PC-3 (cell line): ENCODE results near the gene USP22. TPM values are rescaled to one million over a fixed set of nuclear protein-coding genes. Genes with fewer than 3 reads are reported as not detected.
A peak's percentile ranks its signal among the peaks of the same experiment; 100 is the strongest.

Source experiments
- ATAC-seq: fragments of 200-7000 bp; cut with Tn5 transposase; 2 replicates; pipeline ENCODE4 v1.9.1; 2020; ENCODE audit warnings: mild to moderate bottlenecking, moderate library complexity
- BruUV-seq: library from RNA; stranded (reverse); fragments of 400-500 nt; replicated peaks from 2 replicates; lab custom pipeline; 2021; lab: Mats Ljungman, UMichigan
- CTCF ChIA-PET: fragments of 300-600 bp; sonication (Branson Sonifier 250); formaldehyde crosslinking; loops from one replicate; lab custom pipeline; 2022; ENCODE audit warnings: antibody characterized with exemption; lab: Charles Lee
- POLR2A ChIA-PET: fragments of 300-600 bp; sonication (Branson Sonifier 250); formaldehyde crosslinking; loops from one replicate; lab custom pipeline; 2022; ENCODE audit warnings: antibody characterized with exemption; ENCODE audit not compliant: unreplicated experiment; lab: Charles Lee
- DNase-seq: peaks from one replicate; pipeline ENCODE4 v3.0.0-alpha.2; 2015
- H2AFZ ChIP-seq: fragments of 300-600 bp; sonication (generic); 2 replicates; pipeline ENCODE4 v1.6.0; 2016; ENCODE audit warnings: antibody characterized with exemption, low read length
- H3F3A ChIP-seq: fragments of 300-600 bp; sonication (generic); one replicate; pipeline ENCODE4 v1.6.0; 2017; ENCODE audit warnings: antibody characterized with exemption, low read length, control low read depth, mild to moderate bottlenecking; ENCODE audit not compliant: unreplicated experiment
- H3K27ac ChIP-seq: fragments of 300-600 bp; sonication (generic); 2 replicates; pipeline ENCODE4 v1.5.1; 2016; ENCODE audit warnings: mild to moderate bottlenecking, low read length
- H3K27me3 ChIP-seq: fragments of 300-600 bp; sonication (generic); 2 replicates; pipeline ENCODE4 v1.6.1; 2016; ENCODE audit warnings: low read length, mixed read lengths
- H3K36me3 ChIP-seq: fragments of 300-600 bp; sonication (generic); 2 replicates; pipeline ENCODE4 v1.6.1; 2016; ENCODE audit warnings: low read depth, mixed run types, low read length, mixed read lengths
- H3K4me1 ChIP-seq: fragments of 300-600 bp; sonication (generic); 2 replicates; pipeline ENCODE4 v1.5.1; 2016; ENCODE audit warnings: low read length; ENCODE audit not compliant: insufficient read depth
- H3K4me2 ChIP-seq: fragments of 300-600 bp; sonication (generic); 2 replicates; pipeline ENCODE4 v1.6.0; 2016; ENCODE audit warnings: low read length
- H3K4me3 ChIP-seq: fragments of 300-600 bp; sonication (generic); 2 replicates; pipeline ENCODE4 v1.5.1; 2016; ENCODE audit warnings: mild to moderate bottlenecking, low read length, mixed read lengths
- H3K79me2 ChIP-seq: fragments of 300-600 bp; sonication (generic); 2 replicates; pipeline ENCODE4 v1.6.1; 2017; ENCODE audit warnings: low read length, mixed read lengths
- H3K9ac ChIP-seq: fragments of 300-600 bp; sonication (generic); 2 replicates; pipeline ENCODE4 v1.6.0; 2016; ENCODE audit warnings: mild to moderate bottlenecking, low read length
- H3K9me2 ChIP-seq: fragments of 300-600 bp; sonication (generic); replicated peaks from 2 replicates; pipeline ENCODE4 v1.6.1; 2016; ENCODE audit warnings: mixed run types, low read length, mixed read lengths
- H3K9me3 ChIP-seq: fragments of 300-600 bp; sonication (generic); 2 replicates; pipeline ENCODE4 v1.6.1; 2016; ENCODE audit warnings: low read length, mixed read lengths
- H4K20me1 ChIP-seq: fragments of 300-600 bp; sonication (generic); 2 replicates; pipeline ENCODE4 v1.6.1; 2016; ENCODE audit warnings: low read length, mixed read lengths
- EZH2 ChIP-seq: fragments of 300-600 bp; sonication (generic); IDR thresholded peaks from one replicate; pipeline ENCODE4 v1.6.1; 2017; ENCODE audit warnings: antibody characterized with exemption, mild to moderate bottlenecking, low read length; ENCODE audit not compliant: unreplicated experiment
- EZH2phosphoT487 ChIP-seq: fragments of 300-600 bp; sonication (generic); IDR thresholded peaks from 2 replicates; pipeline ENCODE4 v1.6.1; 2018; ENCODE audit warnings: mild to moderate bottlenecking, antibody characterized with exemption, low read length, borderline replicate concordance
- intact Hi-C: fragments of 100-400 bp; cut with micrococcal nuclease; formaldehyde crosslinking; loops from 2 replicates; pipeline ENCODE4 v1.9.0; 2023
- total RNA-seq: library from RNA; depleted of rRNA; stranded (reverse); fragments of >200 nt; gene quantifications from 2 replicates; pipeline ENCODE4 v1.2.3, GENCODE V29; 2014
- TF ChIP-seq, protein P1 (sequence below): fragments of 300-600 bp; sonication (generic); conservative IDR thresholded peaks from 2 replicates; pipeline ENCODE4 v1.5.1; 2017; ENCODE audit warnings: antibody characterized with exemption, low read depth, mild to moderate bottlenecking, low read length

USP22 gene
- total RNA-seq, 1 experiment from 2014 or later, result 188 TPM

DNA sequence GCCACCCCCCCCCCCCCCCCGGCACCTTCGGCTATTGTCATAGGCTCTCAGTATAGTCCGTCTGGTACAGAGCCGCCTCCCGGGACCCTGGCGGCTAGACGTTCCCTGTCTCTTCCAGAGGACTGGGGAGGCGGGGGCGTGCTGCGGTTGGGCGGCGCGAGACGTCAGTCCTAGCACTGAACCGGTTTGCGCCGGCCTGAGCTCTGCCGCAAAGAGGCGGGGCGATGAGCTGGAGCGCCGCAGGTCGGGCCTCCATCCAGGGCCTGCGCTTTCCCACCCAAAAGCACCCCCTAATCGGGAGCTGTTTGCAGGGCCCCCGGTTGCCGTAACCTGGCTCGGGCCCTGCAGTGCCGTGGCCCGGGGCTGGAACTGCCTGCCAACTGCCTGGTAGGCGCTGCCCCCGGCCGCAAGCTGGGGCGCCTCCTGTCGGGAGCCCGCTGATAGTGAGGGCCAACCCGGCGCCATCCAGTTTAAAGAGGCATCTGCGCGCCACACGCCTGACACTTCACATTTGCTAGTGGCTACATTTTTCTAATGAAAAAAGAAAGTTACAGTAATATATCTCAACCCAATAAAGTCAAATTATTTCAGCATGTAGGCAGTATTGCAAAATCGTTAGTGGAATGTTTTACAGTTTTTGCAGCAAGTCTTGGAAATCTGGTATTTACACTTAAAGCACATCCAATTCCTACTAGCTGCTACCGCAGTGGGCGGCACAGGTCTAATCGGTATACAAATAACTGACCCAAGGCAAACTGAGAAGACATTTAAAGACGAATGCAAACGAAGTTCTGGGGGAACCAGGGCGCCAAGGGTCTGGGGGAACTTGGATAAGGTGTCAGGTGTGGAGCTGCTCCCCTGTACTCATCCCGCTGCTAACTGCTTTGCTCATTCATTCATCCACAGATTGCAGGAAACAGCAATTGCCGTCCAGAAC, 753 bp upstream of the USP22 start:
- Histone ChIP-seq H3K36me3 (no peaks in the 10 kb centered on the region; the same call in 1 of the 2 replicates), H3K4me2 (peak overlapping the region; percentile 82), H3K27ac (peak overlapping the region; percentile 87), H3K79me2 (peaks cover 42% of the 10 kb centered on the region), H3K9ac (peak overlapping the region; percentile 86), H3K9me2 (no peaks in the 10 kb centered on the region), H3K27me3 (no peaks in the 10 kb centered on the region), H3F3A (no peaks in the 10 kb centered on the region), H3K9me3 (no peaks in the 10 kb centered on the region), H2AFZ (peak overlapping the region; percentile 76), H3K4me1 (peaks cover 15% of the 10 kb centered on the region), H3K4me3 (peak overlapping the region; percentile 71), H4K20me1 (peaks cover 32% of the 10 kb centered on the region)
- TSS peak; percentile 54 for BruUV-seq
- no peak for TF ChIP-seq EZH2
- TF ChIP-seq, protein P1, sequence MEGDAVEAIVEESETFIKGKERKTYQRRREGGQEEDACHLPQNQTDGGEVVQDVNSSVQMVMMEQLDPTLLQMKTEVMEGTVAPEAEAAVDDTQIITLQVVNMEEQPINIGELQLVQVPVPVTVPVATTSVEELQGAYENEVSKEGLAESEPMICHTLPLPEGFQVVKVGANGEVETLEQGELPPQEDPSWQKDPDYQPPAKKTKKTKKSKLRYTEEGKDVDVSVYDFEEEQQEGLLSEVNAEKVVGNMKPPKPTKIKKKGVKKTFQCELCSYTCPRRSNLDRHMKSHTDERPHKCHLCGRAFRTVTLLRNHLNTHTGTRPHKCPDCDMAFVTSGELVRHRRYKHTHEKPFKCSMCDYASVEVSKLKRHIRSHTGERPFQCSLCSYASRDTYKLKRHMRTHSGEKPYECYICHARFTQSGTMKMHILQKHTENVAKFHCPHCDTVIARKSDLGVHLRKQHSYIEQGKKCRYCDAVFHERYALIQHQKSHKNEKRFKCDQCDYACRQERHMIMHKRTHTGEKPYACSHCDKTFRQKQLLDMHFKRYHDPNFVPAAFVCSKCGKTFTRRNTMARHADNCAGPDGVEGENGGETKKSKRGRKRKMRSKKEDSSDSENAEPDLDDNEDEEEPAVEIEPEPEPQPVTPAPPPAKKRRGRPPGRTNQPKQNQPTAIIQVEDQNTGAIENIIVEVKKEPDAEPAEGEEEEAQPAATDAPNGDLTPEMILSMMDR, result peak; percentile 96
- no peak for TF ChIP-seq EZH2phosphoT487
- intact Hi-C loops, result no loop called here
- ChIA-PET CTCF (interaction anchor here (0.6 to 1.5 kb wide), 4 partner anchors 15 to 56 kb away, joined by 3 to 21 read pairs (median 5); no protein-coding TSS in a partner anchor), POLR2A (interaction anchor here (0.6 to 1.8 kb wide), 4 partner anchors 29 to 188 kb away, joined by 3 to 10 read pairs (median 4); no protein-coding TSS in a partner anchor)
- ATAC-seq, result peak; percentile 93
- DNase-seq, result peak; percentile 99

DNA sequence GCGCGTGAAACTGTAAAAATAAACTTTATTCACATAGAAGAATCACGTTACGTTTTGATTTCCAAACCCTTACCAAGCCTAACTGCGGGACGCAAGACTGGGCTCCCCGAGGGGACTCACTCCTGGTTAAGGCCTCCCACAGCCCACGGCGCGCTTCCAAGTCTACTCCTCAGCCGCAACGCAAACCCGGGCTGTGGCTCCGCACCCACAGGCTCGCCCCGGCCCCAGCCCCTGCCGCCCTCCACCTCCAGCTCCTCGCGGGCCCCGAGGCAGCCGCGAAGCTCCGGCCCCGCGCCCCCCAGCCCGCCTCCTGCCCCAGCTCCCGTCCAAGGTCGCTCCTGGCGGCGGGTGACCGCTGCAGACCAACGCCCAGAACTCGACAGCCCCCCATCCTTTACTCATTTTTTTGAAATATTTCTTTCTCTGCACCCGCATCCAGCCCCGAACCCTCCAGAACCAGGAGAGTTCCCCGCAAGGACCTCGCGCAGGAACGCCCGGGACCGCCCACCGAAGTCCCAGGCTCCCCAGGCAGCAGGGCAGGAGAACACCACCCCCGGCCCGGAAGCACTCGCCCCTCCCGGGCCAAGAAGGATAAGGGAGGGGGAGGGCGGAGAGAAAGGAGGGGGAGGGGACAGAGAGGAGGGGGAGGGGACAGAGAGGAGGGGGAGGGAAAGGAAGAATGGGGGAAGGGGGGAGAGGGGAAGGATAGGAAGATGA, 912 bp downstream of the USP22 start:
- Histone ChIP-seq H3K9ac (peak overlapping the region; percentile 98), H3K4me3 (peak overlapping the region; percentile 99), H3F3A (no peaks in the 10 kb centered on the region), H3K79me2 (peaks cover 58% of the 10 kb centered on the region), H4K20me1 (peaks cover 47% of the 10 kb centered on the region), H3K27me3 (no peaks in the 10 kb centered on the region), H2AFZ (peak overlapping the region; percentile 25; the same call in 1 of the 2 replicates), H3K9me2 (no peaks in the 10 kb centered on the region), H3K36me3 (peaks cover 9% of the 10 kb centered on the region), H3K4me2 (peak overlapping the region; percentile 82), H3K27ac (peak overlapping the region; percentile 86), H3K4me1 (peaks cover 26% of the 10 kb centered on the region), H3K9me3 (no peaks in the 10 kb centered on the region)
- TF ChIP-seq EZH2phosphoT487 (no peak), EZH2 (no peak)
- TF ChIP-seq, protein P1, result no peak
- BruUV-seq, result no TSS peak
- POLR2A ChIA-PET, result no interaction called here
- ATAC-seq (peak; percentile 6; the same call in 1 of the 2 replicates), DNase-seq (peak; percentile 72)
- intact Hi-C loops, result loop anchor here (2.0 kb wide), 1 partner anchor 47 kb away; no protein-coding TSS in a partner anchor
- CTCF ChIA-PET, result interaction anchor here (0.6 kb wide), 1 partner anchor 40 kb away, joined by 6 read pairs; no protein-coding TSS in a partner anchor
